GM19025 (cell line): Measurements from ENCODE around the gene SKI.
A peak's percentile ranks its signal among the peaks of the same experiment; 100 is the strongest.

Experiments
- ATAC-seq: cut with Tn5 transposase; IDR thresholded peaks from one replicate; pipeline ENCODE4 v1.9.1; 2021; ENCODE audit warnings: mild to moderate bottlenecking, low read depth, moderate library complexity; ENCODE audit not compliant: unreplicated experiment

SKI gene

GRCh38 chr1:2228157-2228594 is at the start of gene SKI:
Gene SKI (plus strand): TSS chr1:2228319. CDS start chr1:2228767, 448 bp downstream.
- no peak for ATAC-seq

DNA sequence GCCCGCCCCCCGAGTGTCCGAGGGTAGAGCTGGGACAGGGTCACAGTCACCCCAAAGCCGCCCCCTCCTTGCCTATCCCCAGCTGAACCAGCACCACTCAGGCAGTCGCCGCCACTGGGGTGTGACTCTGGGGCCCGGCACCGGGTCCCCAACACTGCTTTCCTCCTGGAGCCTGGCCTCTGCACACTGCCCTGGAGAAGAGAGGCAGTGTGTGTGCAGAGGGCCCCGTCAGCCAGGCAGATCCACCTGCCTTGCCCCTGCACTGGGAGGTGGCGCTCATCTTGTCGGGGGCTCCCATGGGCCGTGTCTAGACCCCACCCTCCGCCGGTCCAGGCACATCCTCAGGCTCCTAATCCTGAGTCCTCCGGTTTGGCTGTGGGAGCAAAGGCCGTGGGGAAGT is 49.2 kb upstream of the SKI start:
- ATAC-seq, result no peak

DNA sequence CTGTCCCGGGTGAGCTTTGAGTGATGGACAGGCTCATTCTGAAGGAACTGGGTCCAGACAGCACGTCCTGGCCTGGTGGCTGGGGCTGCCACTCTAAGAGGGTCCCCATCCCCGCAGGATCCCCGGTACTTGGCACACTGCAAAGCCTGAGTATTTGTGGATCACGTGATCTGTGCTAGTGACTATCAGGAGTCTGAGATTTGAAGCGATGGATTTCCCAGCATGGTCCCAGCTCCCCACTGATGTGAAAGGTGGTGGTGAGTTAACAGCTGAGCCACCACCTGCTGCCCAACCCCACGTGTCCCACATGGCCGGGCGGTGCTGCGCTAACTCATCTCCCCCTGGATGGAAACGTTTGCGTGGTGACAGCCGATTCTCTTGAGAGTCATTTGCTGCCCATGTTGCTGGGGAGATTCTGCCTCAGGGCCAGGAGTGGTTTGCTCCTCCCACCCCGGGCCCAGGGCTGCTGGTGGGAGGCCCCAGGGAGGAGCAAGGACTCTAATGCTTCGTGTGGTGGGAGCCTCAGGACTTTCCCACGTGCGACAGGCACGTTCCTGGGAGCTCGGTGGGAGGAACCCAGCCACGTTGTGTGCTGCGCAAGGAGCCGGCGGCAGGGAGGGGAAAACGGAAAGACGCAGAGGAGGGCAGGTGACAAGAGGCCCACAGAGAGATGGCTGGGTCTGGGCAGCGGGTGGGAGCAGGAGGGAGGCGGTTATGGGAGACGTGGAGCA is 48.7 kb upstream of the SKI start:
- ATAC-seq, result no peak

GRCh38 chr1:2180297-2181245 is 47.5 kb upstream of the SKI start:
- no peak for ATAC-seq

DNA sequence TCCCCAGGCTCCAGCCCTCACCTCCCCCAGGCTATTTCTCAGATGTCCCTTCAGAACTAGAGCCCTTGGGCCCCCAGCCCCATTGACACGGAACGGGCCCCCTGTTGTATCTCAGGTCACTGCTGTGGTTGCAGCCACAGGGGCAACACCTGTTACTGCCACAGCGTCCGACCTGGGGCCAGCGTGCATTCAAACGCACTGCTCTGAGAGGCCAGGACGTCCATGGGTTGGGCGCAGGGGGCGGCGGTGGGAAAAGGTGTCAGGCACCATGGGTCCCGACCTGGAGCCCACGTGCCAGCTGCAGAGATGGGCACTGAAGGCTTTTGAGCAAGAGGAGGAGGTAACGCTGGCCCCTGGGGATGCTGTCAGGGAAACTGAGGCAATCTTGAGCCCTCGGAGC is 46.8 kb upstream of the SKI start:
- no peak for ATAC-seq

DNA sequence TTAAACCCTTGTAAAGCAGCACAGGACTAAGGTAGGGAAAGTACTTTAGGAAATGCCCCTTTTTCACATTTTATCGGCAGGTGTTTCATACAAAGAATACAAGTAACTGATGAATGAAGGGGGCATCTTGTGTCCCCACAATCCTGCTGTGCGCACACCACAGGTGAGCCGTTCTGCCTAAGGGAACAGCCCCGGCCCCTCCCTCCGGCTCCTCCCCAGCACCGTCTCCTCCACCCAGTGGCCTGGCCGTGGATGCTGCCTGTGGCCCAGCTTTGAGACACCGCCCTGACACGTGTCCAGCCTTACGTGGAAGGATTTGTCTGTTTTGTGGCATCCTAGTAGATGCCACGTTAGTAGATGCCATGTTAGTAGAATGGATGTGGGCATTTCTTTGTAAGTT is 46.4 kb upstream of the SKI start:
- no peak for ATAC-seq

- ATAC-seq, result no peak
Observed at GRCh38 chr1:2182376-2182775, 45.7 kb upstream of the SKI start.

GRCh38 chr1:2183937-2184334 is 44.2 kb upstream of the SKI start:
- ATAC-seq, result no peak

- ATAC-seq, result no peak
Observed at GRCh38 chr1:2184531-2184930, 43.6 kb upstream of the SKI start.

- no peak for ATAC-seq
Observed at GRCh38 chr1:2184934-2185333, 43.2 kb upstream of the SKI start.

GRCh38 chr1:2185880-2186855 is 42.0 kb upstream of the SKI start:
- no peak for ATAC-seq

- no peak for ATAC-seq
Observed at GRCh38 chr1:2186901-2187300, 41.2 kb upstream of the SKI start.

GRCh38 chr1:2187619-2188018 is 40.5 kb upstream of the SKI start:
- no peak for ATAC-seq

DNA sequence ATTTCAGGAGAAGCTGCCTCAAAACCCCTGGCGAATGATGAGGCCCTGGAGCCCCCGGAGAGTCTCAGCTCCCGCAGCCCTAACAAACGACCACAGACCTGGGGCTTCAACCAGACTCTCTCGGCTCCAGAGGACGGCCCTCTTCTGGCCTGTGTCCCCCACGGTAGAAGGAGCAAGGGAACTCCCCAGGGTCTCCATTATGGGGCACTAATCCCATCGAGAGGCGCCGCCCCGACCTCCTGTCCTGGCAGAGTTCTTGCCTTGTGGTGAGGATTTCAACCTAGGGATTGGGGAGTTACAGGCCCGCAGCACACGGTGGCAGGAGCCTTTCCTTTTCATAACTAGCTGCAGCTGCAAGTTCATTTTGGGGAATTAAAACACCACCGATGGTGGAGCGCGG is 39.8 kb upstream of the SKI start:
- no peak for ATAC-seq

DNA sequence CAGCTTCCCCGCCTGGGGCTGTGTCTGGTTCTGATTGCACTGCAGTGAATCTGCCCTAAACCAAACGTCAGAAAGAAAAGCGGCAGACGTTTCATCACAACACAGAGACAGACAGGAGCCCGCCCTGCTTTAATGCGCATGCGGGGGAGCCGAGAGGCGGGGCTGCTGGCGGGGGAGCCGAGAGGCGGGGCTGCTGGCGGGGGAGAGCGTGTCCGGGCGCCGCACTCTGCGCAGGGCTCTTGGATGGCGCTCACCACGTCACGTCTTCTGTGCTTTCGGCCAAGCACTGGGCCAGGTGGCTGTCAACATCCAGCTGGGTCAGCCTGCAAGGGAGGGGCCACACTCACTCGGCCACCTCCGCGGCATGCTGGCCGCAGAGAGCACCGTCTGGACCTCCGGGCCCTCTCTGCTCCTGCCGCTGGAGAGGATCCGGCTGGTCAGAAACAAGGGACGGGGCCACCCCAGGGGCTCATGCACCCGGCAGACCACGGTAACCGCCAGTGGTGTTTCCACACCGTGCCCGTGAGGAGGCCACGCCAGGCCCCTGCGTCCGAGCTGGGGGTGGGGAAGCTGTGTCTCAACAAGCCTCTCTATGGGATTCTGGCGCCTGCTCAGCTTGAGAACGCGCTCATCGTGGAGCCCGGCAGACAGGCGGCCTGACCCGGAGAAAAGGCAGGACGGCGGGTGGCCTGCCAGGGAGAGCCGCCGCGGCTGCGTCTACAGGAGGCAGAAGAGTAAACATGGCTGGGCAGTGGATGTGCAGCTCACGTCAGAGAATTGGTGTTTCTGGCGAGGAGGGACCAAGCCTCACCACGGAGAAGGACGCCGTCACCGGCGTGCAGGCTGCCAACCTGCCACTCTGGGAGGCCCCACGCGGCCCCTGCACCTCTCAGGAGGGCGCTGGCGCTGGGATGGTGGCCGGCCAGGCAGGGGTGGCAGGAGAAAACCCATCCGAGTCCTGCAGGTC is 38.4 kb upstream of the SKI start:
- ATAC-seq, result peak; percentile 80

- ATAC-seq, result no peak
Observed at GRCh38 chr1:2190491-2190976, 37.6 kb upstream of the SKI start.

DNA sequence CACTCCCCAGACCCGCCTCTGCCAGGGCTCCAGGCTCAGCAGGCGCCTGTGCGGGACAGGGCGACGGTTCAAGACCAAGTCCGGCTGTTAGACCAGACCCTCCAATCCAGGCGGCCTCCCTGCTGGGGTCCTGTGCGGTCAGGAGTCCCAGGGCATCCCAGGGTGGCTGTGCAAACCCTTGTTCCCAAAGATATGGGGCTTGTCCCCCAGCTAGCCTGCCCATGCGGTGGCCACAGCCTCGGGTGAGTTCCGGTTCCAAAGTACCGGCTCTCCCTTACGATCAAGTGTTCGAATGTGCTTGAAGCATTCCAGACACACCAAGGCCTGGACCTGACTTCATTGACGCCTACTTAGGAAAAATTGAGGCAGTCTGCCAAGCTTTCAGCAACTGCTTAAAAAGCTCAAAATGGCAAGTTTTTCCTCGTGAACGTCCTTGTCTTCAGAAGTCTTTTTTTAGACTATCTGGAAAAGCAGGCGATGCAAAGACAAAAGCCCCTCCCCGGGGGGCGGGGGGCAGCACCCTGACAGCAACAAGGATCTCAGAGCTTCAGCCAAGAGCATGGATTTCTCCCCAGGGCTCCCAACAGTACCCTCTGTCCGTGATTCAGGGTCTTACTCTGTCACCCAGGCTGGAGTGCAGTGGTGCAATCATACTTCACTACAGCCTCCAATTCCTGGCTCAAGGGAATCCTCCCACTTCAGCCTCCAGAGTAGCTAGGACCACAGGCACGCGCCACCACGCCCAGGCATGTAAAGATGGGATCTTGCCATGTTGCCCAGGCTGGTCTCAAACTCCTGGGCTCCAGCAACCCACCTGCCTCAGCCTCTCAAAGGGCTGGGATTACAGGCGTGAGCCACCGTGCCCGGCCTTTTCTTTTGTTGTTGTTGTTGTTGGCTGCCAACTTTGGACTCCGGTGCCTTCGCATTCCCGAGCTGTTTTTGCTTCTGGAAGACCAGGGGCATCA is 35.8 kb upstream of the SKI start:
- ATAC-seq, result no peak
